Measurements from ENCODE around the gene SEC22C.

The SEC22C gene

DNA sequence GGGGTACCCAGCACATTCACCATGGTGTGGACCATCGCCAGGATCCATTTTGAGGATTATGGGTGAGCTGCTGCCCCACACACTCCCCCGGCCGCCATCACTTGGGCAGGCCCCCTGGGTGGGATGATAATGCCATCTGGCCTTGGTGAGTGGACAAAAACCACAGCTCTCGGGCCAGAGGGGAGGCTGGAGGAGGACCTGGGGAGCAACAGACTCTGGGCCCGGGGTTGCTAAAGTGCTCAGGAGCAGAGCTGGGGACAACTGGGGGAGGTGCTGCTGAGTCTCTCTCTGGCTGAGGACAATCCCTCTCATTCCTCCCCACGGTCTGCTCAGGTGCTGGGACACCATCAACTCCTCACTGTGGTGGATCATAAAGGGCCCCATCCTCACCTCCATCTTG, 50.3 kb downstream of the SEC22C start:
- Histone ChIP-seq H3K27me3 (replicated peaks; ENCODE audit: control insufficient read depth, insufficient read depth, low read length) (peaks cover 41% of the 10 kb centered on the region), H3K9ac (ENCODE audit: low read length) (no peak overlapping the region), H3K4me1 (ENCODE audit: control insufficient read depth, insufficient read depth, low read length) (no peaks in the 10 kb centered on the region)

DNA sequence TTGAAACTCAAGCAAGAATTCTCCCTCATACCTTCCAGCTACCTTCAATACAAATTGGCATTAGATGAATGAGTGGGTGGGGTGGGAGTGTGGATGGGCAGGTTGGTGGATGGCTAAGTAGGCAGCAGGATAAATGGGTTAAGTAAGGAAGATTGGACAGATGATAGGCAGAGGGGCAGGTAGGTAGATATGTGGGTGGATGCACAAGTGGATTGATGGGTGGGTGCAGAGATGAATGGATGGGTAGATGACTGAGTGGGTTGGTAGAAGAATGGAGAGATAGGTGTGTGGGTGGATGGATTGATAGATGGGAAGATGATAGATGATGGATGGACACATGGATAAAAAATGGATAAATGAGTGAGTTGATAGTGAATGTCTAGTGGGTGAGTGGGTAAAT, 51.7 kb downstream of the SEC22C start:
- H3K4me3 ChIP-seq (ENCODE audit: low read length), result no peak overlapping the region
- no peak for DNase-seq (ENCODE audit: low read depth)
- peaks cover 38% of the 10 kb centered on the region for H3K27me3 ChIP-seq (replicated peaks; ENCODE audit: control insufficient read depth, insufficient read depth, low read length)
- no peaks in the 10 kb centered on the region for H3K9me3 ChIP-seq (ENCODE audit: control insufficient read depth, low read length)
- no peaks in the 10 kb centered on the region for H3K4me1 ChIP-seq (ENCODE audit: control insufficient read depth, insufficient read depth, low read length)
- no peaks in the 10 kb centered on the region for H3K36me3 ChIP-seq (ENCODE audit: control insufficient read depth, insufficient read depth, low read length, severe bottlenecking)
- H3K9ac ChIP-seq (ENCODE audit: low read length), result no peak overlapping the region

More for the DNA sequence above, 50.3 kb downstream of the SEC22C start:
- H3K36me3 ChIP-seq (ENCODE audit: control insufficient read depth, insufficient read depth, low read length, severe bottlenecking), result no peaks in the 10 kb centered on the region
- H3K9me3 ChIP-seq (ENCODE audit: control insufficient read depth, low read length), result no peaks in the 10 kb centered on the region
- H3K4me3 ChIP-seq (ENCODE audit: low read length), result no peak overlapping the region
- DNase-seq (ENCODE audit: low read depth), result no peak

DNA sequence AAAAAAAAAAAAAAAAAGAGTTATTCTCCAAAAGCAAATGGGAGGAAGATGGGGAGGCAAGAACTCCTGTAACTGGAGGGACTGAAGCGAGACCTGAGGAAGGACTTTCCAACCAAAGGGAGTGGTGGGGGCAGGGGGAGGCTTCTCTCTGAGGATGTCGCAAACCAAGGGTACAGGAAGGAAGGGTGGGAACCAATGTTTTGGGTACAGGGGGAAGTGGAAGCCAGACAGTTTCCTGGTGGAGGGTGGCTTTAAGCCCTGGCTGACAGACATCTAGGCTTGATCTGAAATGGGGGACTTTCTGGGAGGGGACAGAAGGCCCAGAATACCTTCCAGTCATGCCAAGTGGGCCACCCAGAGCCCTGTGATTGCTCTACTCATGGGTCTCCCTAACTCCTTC, 52.3 kb downstream of the SEC22C start:
- H3K9me3 ChIP-seq (ENCODE audit: control insufficient read depth, low read length), result no peaks in the 10 kb centered on the region
- DNase-seq (ENCODE audit: low read depth), result no peak
- no peak overlapping the region for H3K4me3 ChIP-seq (ENCODE audit: low read length)
- no peak overlapping the region for H3K9ac ChIP-seq (ENCODE audit: low read length)
- peaks cover 38% of the 10 kb centered on the region for H3K27me3 ChIP-seq (replicated peaks; ENCODE audit: control insufficient read depth, insufficient read depth, low read length)
- H3K36me3 ChIP-seq (ENCODE audit: control insufficient read depth, insufficient read depth, low read length, severe bottlenecking), result no peaks in the 10 kb centered on the region
- H3K4me1 ChIP-seq (ENCODE audit: control insufficient read depth, insufficient read depth, low read length), result no peaks in the 10 kb centered on the region

DNA sequence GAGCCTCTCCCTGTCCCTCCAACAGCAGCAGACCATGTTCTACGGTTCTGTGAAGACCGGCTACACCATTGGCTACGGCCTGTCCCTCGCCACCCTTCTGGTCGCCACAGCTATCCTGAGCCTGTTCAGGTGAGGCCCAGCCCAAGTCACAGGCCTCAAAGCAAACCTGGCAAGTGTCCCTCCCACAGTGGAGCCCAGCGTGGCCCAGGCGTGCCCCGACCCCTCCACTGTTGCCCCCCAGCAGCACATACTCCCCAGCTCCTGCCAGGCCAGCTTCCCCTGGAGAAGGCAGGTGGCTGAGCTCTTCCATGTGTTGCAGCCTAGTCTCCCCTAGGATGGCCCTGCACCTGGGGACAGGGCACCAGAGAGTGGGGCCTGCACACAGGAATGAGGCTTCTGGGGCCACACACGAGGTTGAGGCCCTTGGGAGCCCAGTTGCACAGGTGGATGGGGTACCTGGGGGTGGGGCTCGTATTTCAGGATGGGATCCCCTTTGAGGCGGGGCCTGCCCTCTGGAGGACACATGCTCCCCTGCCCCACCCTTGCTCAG, 54.3 kb downstream of the SEC22C start:
- Histone ChIP-seq H3K9ac (ENCODE audit: low read length) (no peak overlapping the region), H3K4me1 (ENCODE audit: control insufficient read depth, insufficient read depth, low read length) (no peaks in the 10 kb centered on the region), H3K36me3 (ENCODE audit: control insufficient read depth, insufficient read depth, low read length, severe bottlenecking) (no peaks in the 10 kb centered on the region), H3K4me3 (ENCODE audit: low read length) (no peak overlapping the region), H3K9me3 (ENCODE audit: control insufficient read depth, low read length) (no peaks in the 10 kb centered on the region), H3K27me3 (replicated peaks; ENCODE audit: control insufficient read depth, insufficient read depth, low read length) (peaks cover 35% of the 10 kb centered on the region)
- no peak for DNase-seq (ENCODE audit: low read depth)

DNA sequence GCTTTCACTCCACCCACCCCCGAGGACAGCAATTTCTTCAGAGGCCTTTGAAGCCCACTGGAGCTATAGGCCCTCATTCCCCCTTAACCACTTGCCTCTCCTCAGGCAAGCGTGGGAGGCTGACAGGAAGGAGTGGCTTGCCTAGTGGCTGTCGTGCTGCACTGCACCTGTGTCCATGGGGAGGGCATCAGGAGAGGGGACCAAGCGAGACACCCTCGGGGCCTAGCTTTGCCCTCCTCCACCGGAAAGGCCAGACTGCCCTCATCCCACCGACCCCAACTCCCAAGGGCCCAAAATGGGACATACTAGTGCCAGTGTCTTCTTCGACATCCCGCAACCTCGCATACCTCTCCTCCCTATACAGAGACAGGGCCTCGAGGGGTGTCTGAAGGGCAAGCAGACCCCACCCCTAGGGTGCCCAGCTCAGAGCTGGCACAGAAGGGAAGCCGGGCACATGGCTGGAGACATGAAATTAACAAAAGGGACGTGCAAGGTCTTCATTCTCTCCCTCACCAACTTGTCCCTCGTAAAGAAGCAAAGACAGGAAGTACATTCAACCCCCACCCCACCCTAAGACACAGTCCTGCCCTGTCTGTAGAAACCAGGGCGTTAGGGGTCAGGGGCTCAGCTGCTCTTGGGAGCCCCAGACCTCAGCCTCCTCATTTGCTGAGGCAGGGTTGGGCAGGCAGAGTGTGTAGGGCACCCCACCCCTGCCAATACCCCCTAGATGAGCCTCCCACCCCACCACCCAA, 55.0 kb downstream of the SEC22C start:
- no peak for DNase-seq (ENCODE audit: low read depth)
- H3K9me3 ChIP-seq (ENCODE audit: control insufficient read depth, low read length), result no peaks in the 10 kb centered on the region
- H3K4me3 ChIP-seq (ENCODE audit: low read length), result no peak overlapping the region
- no peaks in the 10 kb centered on the region for H3K4me1 ChIP-seq (ENCODE audit: control insufficient read depth, insufficient read depth, low read length)
- no peaks in the 10 kb centered on the region for H3K36me3 ChIP-seq (ENCODE audit: control insufficient read depth, insufficient read depth, low read length, severe bottlenecking)
- H3K9ac ChIP-seq (ENCODE audit: low read length), result no peak overlapping the region
- peaks cover 29% of the 10 kb centered on the region for H3K27me3 ChIP-seq (replicated peaks; ENCODE audit: control insufficient read depth, insufficient read depth, low read length)

DNA sequence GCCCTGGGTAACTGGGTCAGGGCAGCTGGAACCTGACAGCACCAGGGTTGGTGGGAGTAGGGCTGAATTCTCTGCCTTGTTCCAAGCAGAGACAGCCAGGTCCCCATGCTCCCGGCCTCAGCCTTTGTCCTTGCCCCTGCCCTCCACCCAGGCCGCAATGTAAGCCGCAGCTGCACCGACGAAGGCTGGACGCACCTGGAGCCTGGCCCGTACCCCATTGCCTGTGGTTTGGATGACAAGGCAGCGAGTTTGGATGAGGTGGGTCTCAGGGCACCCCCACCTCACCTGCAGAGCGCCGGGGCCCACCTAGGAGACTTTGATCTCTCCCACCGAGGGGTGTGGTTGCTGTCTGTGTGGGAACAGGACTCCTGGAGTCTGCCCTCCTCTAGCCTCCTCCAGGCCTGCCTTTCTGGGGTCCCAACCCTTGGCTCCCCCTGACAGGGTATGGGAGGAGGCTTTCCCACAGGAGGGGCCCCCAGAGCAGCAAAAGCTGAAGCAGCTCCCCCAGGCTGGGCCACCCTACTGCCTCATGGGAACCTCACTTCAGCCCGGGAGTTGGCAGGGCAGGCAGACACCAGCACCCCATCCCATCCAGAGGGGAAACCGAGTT, 55.9 kb downstream of the SEC22C start:
- Histone ChIP-seq H3K27me3 (replicated peaks; ENCODE audit: control insufficient read depth, insufficient read depth, low read length) (peaks cover 20% of the 10 kb centered on the region), H3K9ac (ENCODE audit: low read length) (no peak overlapping the region), H3K36me3 (ENCODE audit: control insufficient read depth, insufficient read depth, low read length, severe bottlenecking) (no peaks in the 10 kb centered on the region), H3K9me3 (ENCODE audit: control insufficient read depth, low read length) (no peaks in the 10 kb centered on the region), H3K4me1 (ENCODE audit: control insufficient read depth, insufficient read depth, low read length) (no peaks in the 10 kb centered on the region), H3K4me3 (ENCODE audit: low read length) (no peak overlapping the region)
- no peak for DNase-seq (ENCODE audit: low read depth)

DNA sequence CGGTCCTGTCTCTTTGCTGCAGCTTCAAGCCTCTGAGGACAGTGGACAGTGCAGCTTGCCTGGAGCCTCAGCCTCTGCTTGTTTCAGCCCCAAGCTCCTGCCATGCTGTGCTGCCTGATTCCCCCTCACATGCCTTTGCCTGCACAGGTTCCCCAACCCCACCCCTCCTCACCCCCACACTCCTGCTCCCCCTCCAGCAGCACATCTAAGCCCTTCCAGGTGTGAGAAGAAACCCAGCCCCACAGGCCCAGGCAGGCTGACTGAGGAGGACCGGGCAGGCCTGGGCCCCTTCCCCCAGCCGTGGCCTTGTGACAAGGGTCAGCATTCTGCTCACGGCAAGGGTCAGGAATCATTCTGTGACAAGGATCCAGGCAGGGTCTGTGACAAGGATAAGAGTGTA, 56.6 kb downstream of the SEC22C start:
- H3K9ac ChIP-seq (ENCODE audit: low read length), result no peak overlapping the region
- H3K36me3 ChIP-seq (ENCODE audit: control insufficient read depth, insufficient read depth, low read length, severe bottlenecking), result no peaks in the 10 kb centered on the region
- no peaks in the 10 kb centered on the region for H3K4me1 ChIP-seq (ENCODE audit: control insufficient read depth, insufficient read depth, low read length)
- no peak overlapping the region for H3K4me3 ChIP-seq (ENCODE audit: low read length)
- no peak for DNase-seq (ENCODE audit: low read depth)
- H3K9me3 ChIP-seq (ENCODE audit: control insufficient read depth, low read length), result no peaks in the 10 kb centered on the region
- peaks cover 14% of the 10 kb centered on the region for H3K27me3 ChIP-seq (replicated peaks; ENCODE audit: control insufficient read depth, insufficient read depth, low read length)

DNA sequence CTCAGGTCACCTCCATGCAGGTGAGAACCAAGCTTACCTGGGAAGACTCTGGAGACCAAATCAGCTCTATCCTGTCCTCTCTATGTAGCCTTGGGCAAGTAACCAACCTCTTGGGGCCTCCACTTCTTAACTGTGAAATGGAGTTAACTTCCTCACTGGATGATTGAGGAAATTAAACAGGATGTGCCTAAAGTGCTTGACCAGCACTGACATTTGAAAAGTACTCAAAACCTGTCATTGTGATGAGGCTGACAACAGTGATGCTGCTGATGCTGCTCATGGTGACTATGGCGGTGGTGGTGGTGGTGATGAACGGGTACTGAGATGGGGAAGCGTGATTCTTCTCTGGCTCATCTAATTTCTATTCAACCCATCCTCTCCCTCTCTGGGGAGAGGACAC, 57.0 kb downstream of the SEC22C start:
- no peak overlapping the region for H3K9ac ChIP-seq (ENCODE audit: low read length)
- DNase-seq (ENCODE audit: low read depth), result no peak
- H3K9me3 ChIP-seq (ENCODE audit: control insufficient read depth, low read length), result no peaks in the 10 kb centered on the region
- H3K36me3 ChIP-seq (ENCODE audit: control insufficient read depth, insufficient read depth, low read length, severe bottlenecking), result no peaks in the 10 kb centered on the region
- no peaks in the 10 kb centered on the region for H3K4me1 ChIP-seq (ENCODE audit: control insufficient read depth, insufficient read depth, low read length)
- H3K27me3 ChIP-seq (replicated peaks; ENCODE audit: control insufficient read depth, insufficient read depth, low read length), result peaks cover 9% of the 10 kb centered on the region
- H3K4me3 ChIP-seq (ENCODE audit: low read length), result no peak overlapping the region

DNA sequence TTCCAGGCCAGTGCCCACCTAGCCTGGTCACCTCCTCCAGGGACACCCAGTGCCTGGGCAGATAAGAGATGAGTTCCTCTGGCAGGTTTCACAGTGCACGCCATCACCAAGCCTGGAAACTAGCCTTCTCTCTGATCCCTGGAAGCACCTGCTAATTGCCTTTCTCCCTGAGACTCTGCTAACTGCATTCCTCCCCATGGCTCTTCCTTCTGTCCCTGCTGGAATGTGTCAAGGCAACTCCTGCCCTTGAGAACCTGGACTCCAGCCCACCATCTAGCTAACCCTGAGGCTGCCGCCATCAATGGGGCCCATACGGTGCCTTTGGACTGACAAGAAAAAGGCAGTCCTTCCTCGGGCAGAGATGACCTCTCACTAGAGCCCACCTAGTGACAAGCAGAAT, 60.9 kb downstream of the SEC22C start:
- no peak for DNase-seq (ENCODE audit: low read depth)
- Histone ChIP-seq H3K9me3 (ENCODE audit: control insufficient read depth, low read length) (no peaks in the 10 kb centered on the region), H3K36me3 (ENCODE audit: control insufficient read depth, insufficient read depth, low read length, severe bottlenecking) (no peaks in the 10 kb centered on the region), H3K9ac (ENCODE audit: low read length) (no peak overlapping the region), H3K27me3 (replicated peaks; ENCODE audit: control insufficient read depth, insufficient read depth, low read length) (peaks cover 10% of the 10 kb centered on the region), H3K4me3 (ENCODE audit: low read length) (no peak overlapping the region), H3K4me1 (ENCODE audit: control insufficient read depth, insufficient read depth, low read length) (no peaks in the 10 kb centered on the region)

DNA sequence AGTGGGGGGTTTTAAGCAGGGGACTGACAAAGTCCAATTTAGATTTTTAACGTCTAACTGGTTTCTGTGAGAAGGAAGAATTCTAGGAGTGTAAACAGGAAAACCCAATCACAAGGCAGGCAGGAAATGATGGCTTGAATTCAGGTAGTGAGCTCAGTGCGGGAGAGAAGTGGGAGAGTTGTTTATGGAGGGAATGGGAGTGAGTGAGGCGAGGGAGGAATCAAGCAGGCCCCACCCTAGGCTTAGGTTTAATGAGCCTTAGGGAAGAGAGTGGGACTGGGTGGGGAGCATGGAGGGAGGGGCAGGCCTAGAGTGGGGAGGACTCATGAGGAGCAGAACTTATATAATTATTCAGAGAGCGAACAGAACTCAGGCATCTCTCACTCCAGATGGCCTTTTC, 61.4 kb downstream of the SEC22C start:
- no peaks in the 10 kb centered on the region for H3K4me1 ChIP-seq (ENCODE audit: control insufficient read depth, insufficient read depth, low read length)
- H3K27me3 ChIP-seq (replicated peaks; ENCODE audit: control insufficient read depth, insufficient read depth, low read length), result peaks cover 10% of the 10 kb centered on the region
- no peak overlapping the region for H3K4me3 ChIP-seq (ENCODE audit: low read length)
- H3K36me3 ChIP-seq (ENCODE audit: control insufficient read depth, insufficient read depth, low read length, severe bottlenecking), result no peaks in the 10 kb centered on the region
- no peaks in the 10 kb centered on the region for H3K9me3 ChIP-seq (ENCODE audit: control insufficient read depth, low read length)
- no peak overlapping the region for H3K9ac ChIP-seq (ENCODE audit: low read length)
- no peak for DNase-seq (ENCODE audit: low read depth)

DNA sequence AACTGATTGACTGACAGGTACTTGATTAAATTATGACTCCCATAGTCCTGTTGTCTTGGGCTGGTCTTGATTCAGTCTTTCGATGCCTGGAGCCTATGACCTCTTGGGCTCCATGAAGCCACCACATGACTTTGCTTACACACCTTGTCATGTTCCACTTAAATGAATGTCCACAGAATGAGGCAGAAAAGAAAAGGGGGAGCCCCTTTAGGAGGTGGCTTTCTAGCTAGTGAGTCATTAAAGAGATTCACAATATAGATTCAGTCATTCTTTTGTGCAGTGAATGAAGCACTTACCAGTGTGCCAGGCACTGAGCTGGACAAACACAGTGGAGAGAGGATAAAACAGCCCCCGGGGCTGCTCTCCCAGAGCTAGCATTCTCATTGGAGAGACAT, 62.2 kb downstream of the SEC22C start:
- H3K9ac ChIP-seq (ENCODE audit: low read length), result no peak overlapping the region
- H3K9me3 ChIP-seq (ENCODE audit: control insufficient read depth, low read length), result no peaks in the 10 kb centered on the region
- DNase-seq (ENCODE audit: low read depth), result no peak
- H3K4me1 ChIP-seq (ENCODE audit: control insufficient read depth, insufficient read depth, low read length), result no peaks in the 10 kb centered on the region
- H3K27me3 ChIP-seq (replicated peaks; ENCODE audit: control insufficient read depth, insufficient read depth, low read length), result peaks cover 10% of the 10 kb centered on the region
- H3K4me3 ChIP-seq (ENCODE audit: low read length), result no peak overlapping the region
- H3K36me3 ChIP-seq (ENCODE audit: control insufficient read depth, insufficient read depth, low read length, severe bottlenecking), result no peaks in the 10 kb centered on the region

Data from adipocyte (in vitro differentiated cells).